GM21786 (cell line): ENCODE results near the gene PLA2R1.

ENCODE experiments used
- ATAC-seq: cut with Tn5 transposase; IDR thresholded peaks from one replicate; pipeline ENCODE4 v1.9.1; 2021; ENCODE audit not compliant: unreplicated experiment

The PLA2R1 gene

GRCh38 chr2:159938395-159938794 lies 124.0 kb downstream of the PLA2R1 start:
- no peak for ATAC-seq

DNA sequence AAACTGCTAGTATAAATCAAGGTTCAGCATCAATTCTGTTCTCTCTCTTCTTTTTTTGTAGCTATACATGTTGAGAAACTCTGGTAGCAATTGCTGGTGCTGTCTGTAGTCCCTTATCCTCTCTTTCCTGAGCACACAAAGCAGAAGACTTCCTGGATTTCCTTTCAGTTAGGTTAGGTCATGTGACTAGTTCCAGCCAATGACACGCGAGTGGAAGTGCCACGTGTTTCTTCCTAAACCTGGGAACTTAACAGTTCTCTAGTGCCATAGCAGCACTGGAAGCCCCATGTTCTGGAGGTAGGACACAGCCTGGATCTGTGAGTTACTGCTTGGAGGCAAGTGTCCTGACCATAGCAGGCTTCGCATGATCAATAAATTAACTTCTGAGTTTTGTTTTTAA lies 125.9 kb downstream of the PLA2R1 start:
- no peak for ATAC-seq

- ATAC-seq: peak; percentile 92
Observed at GRCh38 chr2:159933727-159934049, 128.7 kb downstream of the PLA2R1 start.

DNA sequence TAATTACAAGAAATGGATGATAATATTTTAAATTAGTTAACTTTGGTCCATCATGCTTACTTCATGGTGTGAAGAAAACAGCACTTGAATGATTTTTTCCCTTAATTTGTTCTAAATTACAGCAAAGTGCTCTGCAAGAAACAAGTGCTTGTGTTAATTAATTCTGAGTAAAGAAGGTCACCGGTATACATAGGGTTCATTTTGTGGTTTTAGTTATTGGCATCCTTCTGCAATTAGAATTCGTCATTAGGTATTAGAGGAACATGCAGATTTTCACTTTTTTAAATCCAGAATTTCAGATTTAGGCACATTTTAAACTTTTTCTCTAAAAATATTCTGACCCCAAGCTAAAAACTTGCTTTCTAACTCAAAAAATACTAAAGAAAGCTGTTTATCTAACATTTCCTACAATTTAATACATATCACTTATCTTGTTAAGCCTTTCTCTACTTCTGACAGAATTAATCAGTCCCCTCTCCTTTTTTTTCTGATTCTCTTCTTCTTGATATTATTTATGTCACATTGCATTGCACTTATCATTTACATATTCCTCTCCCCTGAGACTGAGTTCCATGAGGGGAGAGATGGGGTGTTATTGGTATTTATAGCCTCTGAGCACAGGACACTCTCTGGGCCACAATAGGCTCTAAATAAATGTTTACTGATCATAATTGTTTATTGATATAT lies 129.2 kb downstream of the PLA2R1 start:
- no peak for ATAC-seq

GRCh38 chr2:159926695-159927094 lies 135.7 kb downstream of the PLA2R1 start:
- ATAC-seq: no peak

DNA sequence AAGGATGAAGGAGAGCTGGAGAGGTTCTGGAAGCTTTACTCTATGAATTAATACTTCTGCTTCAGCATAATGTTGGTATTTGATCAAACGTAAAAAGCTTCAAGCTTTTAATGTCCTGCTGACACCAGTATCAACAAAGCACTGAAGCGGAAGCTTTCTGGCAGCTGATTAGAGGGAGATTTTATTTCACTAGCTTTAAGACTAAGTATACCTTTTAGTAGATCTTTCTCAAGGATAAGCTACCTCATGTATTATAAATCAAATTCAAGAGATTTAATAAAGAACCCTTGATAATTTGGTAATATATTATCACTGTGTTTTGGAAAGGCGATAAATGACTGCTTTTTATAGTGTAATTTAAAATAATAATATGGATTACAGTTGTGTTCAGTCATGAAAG lies 136.4 kb downstream of the PLA2R1 start:
- ATAC-seq: no peak

DNA sequence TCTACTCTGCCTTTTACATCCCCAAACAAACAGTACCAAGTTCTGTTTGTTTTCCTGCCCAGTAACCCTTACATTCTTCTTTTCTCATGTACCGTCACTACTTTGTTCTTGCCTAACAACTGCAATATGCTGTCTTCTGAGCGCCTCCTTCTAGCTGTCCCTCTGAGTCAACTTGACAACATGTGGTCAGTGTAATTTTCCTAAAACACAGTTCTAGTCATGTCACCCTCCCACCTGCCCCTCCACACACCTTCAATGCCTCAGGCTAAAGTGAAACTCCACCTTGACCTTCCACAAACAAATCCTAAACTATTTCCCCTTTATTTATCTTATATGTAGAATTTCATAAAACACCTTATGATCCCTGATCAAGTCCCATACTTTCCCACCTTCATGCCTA lies 139.9 kb downstream of the PLA2R1 start:
- peak; percentile 49 for ATAC-seq

DNA sequence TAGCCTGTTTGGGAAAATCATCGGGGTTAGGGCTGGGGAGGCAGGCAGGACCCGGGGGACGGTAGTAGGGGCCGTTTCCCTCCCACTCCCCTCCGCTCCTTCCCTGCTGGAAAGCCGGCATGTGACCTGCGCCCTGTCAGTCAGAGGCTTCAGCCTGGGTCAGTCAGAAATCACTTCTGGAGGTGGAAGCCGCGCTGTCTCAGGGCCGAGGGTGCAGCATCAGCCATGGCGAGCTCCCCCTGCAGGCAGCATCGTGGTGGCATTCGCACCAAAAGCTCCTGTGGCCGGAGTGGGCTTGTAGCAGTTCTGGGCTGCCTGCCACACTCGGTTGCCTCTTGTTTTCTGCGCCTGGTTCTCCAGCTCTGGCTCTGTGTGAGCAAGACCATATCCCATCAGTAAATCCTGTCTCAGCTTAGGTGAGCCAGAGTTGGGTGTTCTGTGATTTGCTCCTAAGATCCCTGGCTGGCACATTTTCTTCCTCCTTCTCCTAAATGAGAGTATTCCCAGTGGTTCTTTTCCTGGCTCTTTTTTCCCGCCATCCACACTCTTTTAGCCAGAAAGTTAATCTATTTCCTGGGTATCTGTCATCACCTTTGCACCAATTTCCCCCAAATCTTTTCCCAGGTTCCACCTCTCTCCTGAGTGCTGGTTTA lies 140.5 kb downstream of the PLA2R1 start:
- peak; percentile 91 for ATAC-seq

DNA sequence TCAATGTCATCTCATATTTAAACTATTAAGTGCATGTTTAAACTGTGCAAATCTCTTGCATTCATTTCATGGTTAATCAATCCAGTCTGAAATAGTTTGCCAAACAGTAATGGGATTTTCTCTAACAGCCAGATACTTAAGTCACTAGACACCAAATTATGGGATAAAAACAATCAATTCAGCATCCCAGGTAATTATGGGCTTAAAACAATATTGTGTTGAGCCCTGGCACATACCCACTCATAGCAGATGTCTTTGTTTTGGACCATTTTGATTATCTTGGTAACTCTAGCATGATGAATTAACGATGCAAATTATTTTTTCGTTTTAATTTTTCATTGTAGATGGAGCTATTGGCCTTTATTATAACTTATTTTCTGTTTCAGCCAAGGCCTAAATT lies 145.9 kb downstream of the PLA2R1 start:
- ATAC-seq: no peak

GRCh38 chr2:159913900-159914299 lies 148.5 kb downstream of the PLA2R1 start:
- no peak for ATAC-seq

DNA sequence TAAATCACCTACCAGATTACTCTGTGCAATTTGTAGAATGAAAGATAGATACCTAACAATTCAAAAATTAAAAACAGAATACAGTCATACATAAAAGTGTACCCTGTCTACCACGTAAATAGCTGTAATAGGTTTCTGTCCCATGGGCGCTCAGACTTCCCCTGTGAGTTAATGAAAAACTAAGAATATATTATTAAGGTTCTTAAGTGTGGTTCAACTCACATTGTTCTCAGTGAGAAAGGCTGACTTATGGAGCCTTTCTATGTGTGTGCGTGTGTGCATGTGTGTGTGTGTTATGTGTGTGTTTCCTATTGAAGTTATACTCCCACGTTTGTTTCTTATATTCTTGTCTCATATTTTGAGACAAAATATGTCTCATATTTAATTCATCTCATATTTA lies 149.8 kb downstream of the PLA2R1 start:
- ATAC-seq: peak; percentile 69

DNA sequence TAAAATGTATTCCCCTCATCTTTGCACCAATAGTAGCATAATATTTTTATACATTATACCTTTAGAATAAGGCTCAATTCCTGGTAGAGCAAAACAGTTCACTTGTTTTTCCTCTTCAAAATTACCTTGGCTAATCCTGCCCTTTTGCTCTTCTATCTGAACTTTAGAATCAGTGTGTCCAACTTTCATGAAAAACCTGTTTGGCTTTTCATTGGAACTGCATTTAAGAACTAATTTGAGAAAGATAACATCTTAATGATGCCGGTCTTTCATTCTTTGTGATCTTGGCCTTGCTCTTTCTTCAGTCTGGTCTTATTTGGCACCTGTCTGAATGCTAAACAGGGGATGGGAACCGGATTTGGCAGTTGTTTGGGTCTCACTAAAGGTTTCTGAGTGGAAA lies 151.5 kb downstream of the PLA2R1 start:
- no peak for ATAC-seq

- no peak for ATAC-seq
Observed at GRCh38 chr2:159908623-159909022, 153.8 kb downstream of the PLA2R1 start.

DNA sequence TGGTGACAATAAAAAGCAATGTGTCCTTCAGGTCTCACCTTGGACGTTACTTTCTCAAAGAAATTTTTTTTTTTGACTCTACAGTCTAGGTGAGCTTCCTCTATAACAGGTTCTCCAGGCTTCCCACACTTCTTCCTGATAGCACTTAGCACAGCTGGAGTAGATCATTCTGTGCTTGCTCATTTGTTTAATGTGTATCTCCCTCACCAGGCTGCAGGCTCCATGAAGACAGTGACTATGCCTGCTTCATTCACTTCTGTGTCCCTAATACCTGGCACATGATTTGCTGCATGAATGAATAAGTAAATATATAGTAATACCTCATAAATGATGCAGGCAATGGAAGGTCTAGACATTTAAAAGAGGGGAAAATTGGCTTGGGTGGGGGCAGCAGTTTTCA lies 154.5 kb downstream of the PLA2R1 start:
- no peak for ATAC-seq

DNA sequence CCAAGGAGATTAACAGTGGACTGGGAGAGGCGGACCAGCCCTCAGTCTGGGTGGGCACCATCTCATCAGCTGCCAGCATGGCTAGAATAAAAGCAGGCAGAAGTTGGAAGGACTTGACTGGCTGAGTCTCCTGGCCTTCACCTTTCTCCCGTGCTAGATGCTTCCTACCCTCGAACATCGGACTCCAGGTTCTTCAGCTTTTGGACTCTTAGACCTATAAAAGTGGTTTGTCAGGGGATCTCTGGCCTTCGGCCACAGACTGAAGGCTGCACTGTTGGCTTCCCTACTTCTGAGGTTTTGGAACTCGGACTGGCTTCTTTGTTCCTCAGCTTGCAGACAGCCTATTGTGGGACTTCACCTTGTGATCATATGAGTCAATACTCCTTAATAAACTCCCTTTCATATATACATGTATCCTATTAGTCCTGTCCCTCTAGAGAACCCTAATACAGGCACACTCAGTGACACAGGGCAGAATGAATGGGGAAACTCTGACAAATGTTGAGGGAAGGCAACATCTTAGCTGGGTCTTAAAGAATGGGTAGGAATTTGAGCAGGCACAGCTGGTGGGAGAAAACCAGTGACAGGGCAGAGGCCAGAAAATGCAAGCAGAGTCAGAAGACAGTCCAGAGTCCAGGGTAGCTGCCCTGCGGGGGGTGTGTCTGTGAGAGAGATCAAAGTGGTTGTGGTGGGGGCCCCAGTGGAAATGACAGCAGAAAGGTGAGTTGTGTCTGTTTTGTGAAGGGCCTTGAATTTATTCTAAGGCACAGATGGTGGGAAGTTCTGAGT lies 156.3 kb downstream of the PLA2R1 start:
- ATAC-seq: no peak

DNA sequence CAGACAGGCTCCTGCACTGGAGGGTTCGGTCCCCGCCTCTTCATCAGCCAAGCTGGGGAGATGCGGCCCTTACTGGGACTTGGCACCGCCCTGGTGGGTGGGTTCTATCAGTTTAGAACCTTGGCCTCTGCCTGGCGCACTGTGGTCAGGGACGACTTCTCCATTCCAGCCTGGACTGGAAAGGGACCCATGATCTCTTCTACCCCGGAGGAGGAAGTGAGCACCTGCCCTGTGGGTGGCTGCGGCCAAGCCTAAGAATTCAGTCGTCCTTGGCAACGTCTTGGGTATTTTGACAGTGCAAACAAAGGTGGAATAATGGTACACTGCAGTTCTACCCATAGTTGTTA lies 157.5 kb downstream of the PLA2R1 start:
- ATAC-seq: peak; percentile 48

GRCh38 chr2:159904127-159904958 lies 158.1 kb downstream of the PLA2R1 start, which contains the start of gene LY75:
LY75 (minus strand) TSS chr2:159904756.
- peak; percentile 73 for ATAC-seq

DNA sequence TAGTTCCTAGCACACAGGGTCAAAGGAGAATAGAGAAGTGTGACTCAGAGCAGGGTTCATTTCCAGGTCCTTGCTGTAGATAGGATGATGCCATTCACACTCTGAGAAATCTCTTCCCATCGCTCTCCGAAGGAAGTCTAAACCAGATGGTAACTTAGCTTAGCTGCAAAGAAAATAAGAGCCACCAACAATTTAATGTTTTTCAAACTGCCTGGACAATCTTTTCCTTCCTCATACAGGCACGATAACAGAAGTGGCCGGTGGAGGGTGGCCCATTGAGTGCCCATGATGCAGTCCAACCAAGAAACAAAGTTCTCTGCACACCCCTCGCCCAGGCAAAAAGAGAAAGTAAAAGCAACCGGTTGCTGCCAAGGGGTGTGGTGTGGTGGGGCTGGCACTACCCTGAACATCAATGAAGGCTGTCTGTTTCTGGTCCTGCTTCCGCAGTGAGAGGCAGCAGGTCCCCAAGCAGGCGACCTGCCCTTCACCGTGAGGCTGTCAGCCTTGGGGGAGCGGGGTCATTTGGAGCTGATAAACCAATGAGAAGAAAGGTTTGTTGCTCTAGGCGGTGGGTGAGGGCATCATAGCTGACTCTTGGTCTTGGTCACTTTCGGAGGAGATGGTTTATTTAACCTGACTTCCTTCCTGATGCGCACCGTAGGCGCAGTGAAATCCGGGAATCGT lies 158.8 kb downstream of the PLA2R1 start:
- ATAC-seq: peak; percentile 34

- no peak for ATAC-seq
Observed at GRCh38 chr2:159902722-159903121, 159.7 kb downstream of the PLA2R1 start.

- no peak for ATAC-seq
Observed at GRCh38 chr2:159900343-159900742, 162.1 kb downstream of the PLA2R1 start.

DNA sequence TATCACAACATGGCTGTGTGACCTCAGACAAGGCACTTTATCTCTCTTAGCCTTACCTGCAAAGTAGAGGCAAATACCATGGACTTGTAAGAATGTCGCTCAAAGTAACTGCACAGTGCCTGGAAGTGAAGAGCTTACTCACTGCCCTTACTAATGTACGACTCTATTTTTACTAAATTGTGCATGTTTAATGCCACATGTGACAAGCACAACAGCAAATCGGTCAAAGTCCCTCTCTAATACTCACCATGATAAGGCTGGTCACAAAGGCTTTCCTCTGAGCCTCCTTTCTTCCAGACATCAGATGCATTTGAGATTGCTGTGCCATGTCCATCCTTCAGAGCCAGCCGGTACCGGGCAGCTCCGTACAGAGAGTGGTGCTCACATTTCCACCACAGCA lies 164.0 kb downstream of the PLA2R1 start:
- no peak for ATAC-seq
